H9 (cell line): ENCODE results near the gene NCDN. TPM values are rescaled to one million over a fixed set of nuclear protein-coding genes. Genes with fewer than 3 reads are reported as not detected.

Experiments used
- DNase-seq: peaks from one replicate; pipeline ENCODE4 v3.0.0-alpha.2; 2017
- H2AFZ ChIP-seq: one replicate; pipeline ENCODE4 v1.6.1; 2013; ENCODE audit warnings: mild to moderate bottlenecking, low read length, control low read depth, moderate library complexity
- H2AK5ac ChIP-seq: 2 replicates; pipeline ENCODE4 v1.6.1; 2013; ENCODE audit warnings: low read length, control low read depth, mixed read lengths; ENCODE audit not compliant: insufficient read length
- H2BK120ac ChIP-seq: one replicate; pipeline ENCODE4 v1.6.1; 2013; ENCODE audit warnings: low read depth, mild to moderate bottlenecking, low read length, control low read depth, inconsistent platforms; ENCODE audit not compliant: poor library complexity, severe bottlenecking
- H2BK12ac ChIP-seq: 2 replicates; pipeline ENCODE4 v1.6.1; 2013; ENCODE audit warnings: low read length, control low read depth, mixed read lengths, low read depth; ENCODE audit not compliant: insufficient read length
- H2BK15ac ChIP-seq: 2 replicates; pipeline ENCODE4 v1.6.1; 2013; ENCODE audit warnings: low read depth, low read length, control low read depth
- H2BK20ac ChIP-seq: one replicate; pipeline ENCODE4 v1.6.1; 2013; ENCODE audit warnings: low read depth, mild to moderate bottlenecking, low read length, control low read depth, inconsistent platforms; ENCODE audit not compliant: poor library complexity, severe bottlenecking
- H2BK5ac ChIP-seq: 2 replicates; pipeline ENCODE4 v1.6.1; 2013; ENCODE audit warnings: low read length, control low read depth, mixed read lengths; ENCODE audit not compliant: insufficient read length
- H3K14ac ChIP-seq: 2 replicates; pipeline ENCODE4 v1.6.1; 2013; ENCODE audit warnings: low read length, control low read depth; ENCODE audit not compliant: insufficient read depth
- H3K18ac ChIP-seq: 2 replicates; pipeline ENCODE4 v1.6.1; 2013; ENCODE audit warnings: low read depth, mild to moderate bottlenecking, mixed read lengths, low read length, control low read depth; ENCODE audit not compliant: insufficient read length
- H3K23ac ChIP-seq: 2 replicates; pipeline ENCODE4 v1.6.1; 2013; ENCODE audit warnings: low read length, control low read depth, mixed read lengths, low read depth; ENCODE audit not compliant: insufficient read length
- H3K23me2 ChIP-seq: 2 replicates; pipeline ENCODE4 v1.6.1; 2013; ENCODE audit warnings: low read depth, mild to moderate bottlenecking, mixed read lengths, low read length, control low read depth; ENCODE audit not compliant: insufficient read length, poor library complexity, severe bottlenecking
- H3K27ac ChIP-seq: 2 replicates; pipeline ENCODE4 v1.5.1; 2013; ENCODE audit warnings: low read length, control low read depth, mixed read lengths, low read depth; ENCODE audit not compliant: insufficient read length
- H3K27me3 ChIP-seq: 2 replicates; pipeline ENCODE4 v1.6.1; 2013; ENCODE audit warnings: low read length, control low read depth, inconsistent platforms; ENCODE audit not compliant: insufficient read depth
- H3K4ac ChIP-seq: 2 replicates; pipeline ENCODE4 v1.6.1; 2013; ENCODE audit warnings: low read depth, mild to moderate bottlenecking, control low read depth, inconsistent platforms, low read length, moderate library complexity
- H3K4me1 ChIP-seq: 2 replicates; pipeline ENCODE4 v1.6.1; 2013; ENCODE audit warnings: low read length, control low read depth, inconsistent platforms; ENCODE audit not compliant: insufficient read depth
- H3K4me2 ChIP-seq: 2 replicates; pipeline ENCODE4 v1.6.1; 2013; ENCODE audit warnings: low read length, control low read depth, mixed read lengths; ENCODE audit not compliant: insufficient read length, insufficient read depth
- H3K56ac ChIP-seq: 2 replicates; pipeline ENCODE4 v1.6.1; 2013; ENCODE audit warnings: low read depth, mild to moderate bottlenecking, mixed read lengths, low read length, control low read depth; ENCODE audit not compliant: insufficient read length
- H3K79me1 ChIP-seq: 2 replicates; pipeline ENCODE4 v1.6.1; 2013; ENCODE audit warnings: low read depth, mild to moderate bottlenecking, moderate library complexity, low read length, control low read depth, inconsistent platforms; ENCODE audit not compliant: insufficient read depth, poor library complexity, severe bottlenecking
- H3K79me2 ChIP-seq: 2 replicates; pipeline ENCODE4 v1.6.1; 2013; ENCODE audit warnings: low read length, control low read depth, inconsistent platforms; ENCODE audit not compliant: insufficient read depth
- H3K9ac ChIP-seq: 2 replicates; pipeline ENCODE4 v1.6.1; 2013; ENCODE audit warnings: low read length, control low read depth, mixed read lengths; ENCODE audit not compliant: insufficient read length; ENCODE audit errors: extremely low read depth
- H3K9me3 ChIP-seq: one replicate; pipeline ENCODE4 v1.6.1; 2013; ENCODE audit warnings: low read depth, low read length, inconsistent platforms; ENCODE audit not compliant: control insufficient read depth
- H3T11ph ChIP-seq: one replicate; pipeline ENCODE4 v1.6.1; 2013; ENCODE audit warnings: mild to moderate bottlenecking, low read length, control low read depth, inconsistent platforms
- H4K20me1 ChIP-seq: one replicate; pipeline ENCODE4 v1.6.1; 2013; ENCODE audit not compliant: control insufficient read depth, insufficient read length, insufficient read depth
- H4K5ac ChIP-seq: 2 replicates; pipeline ENCODE4 v1.6.1; 2013; ENCODE audit warnings: low read depth, mild to moderate bottlenecking, mixed read lengths, low read length, control low read depth; ENCODE audit not compliant: insufficient read length
- H4K8ac ChIP-seq: replicated peaks from 2 replicates; pipeline ENCODE4 v1.6.1; 2013; ENCODE audit warnings: low read length, control low read depth, mixed read lengths, low read depth; ENCODE audit not compliant: insufficient read length
- H4K91ac ChIP-seq: 2 replicates; pipeline ENCODE4 v1.6.1; 2013; ENCODE audit warnings: low read depth, mild to moderate bottlenecking, moderate library complexity, mixed read lengths, low read length, control low read depth; ENCODE audit not compliant: insufficient read length
- H3K27ac Mint-ChIP-seq, 3 experiments: 2 replicates in 2 of 3; 3 replicates in 1 of 3; pipeline ENCODE4 v1.8.0; 2020 to 2021; ENCODE audit warnings: mixed read lengths in 3 of 3, mild to moderate bottlenecking in 1 of 3, moderate library complexity in 1 of 3
- H3K27me3 Mint-ChIP-seq: 2 replicates; pipeline ENCODE4 v1.8.0; 2021; ENCODE audit warnings: low read depth, mild to moderate bottlenecking, moderate library complexity, mixed read lengths
- H3K36me3 Mint-ChIP-seq, 3 experiments: 2 replicates in 2 of 3; 3 replicates in 1 of 3; pipeline ENCODE4 v1.8.0; 2020 to 2021; ENCODE audit warnings: low read depth in 3 of 3, mixed read lengths in 3 of 3; ENCODE audit not compliant: insufficient read depth in 1 of 3
- H3K4me1 Mint-ChIP-seq, 2 experiments: 2 replicates each; pipeline ENCODE4 v1.8.0; 2020; ENCODE audit warnings: mixed read lengths in 2 of 2
- H3K4me3 Mint-ChIP-seq, 2 experiments: 2 replicates in 1 of 2; 3 replicates in 1 of 2; pipeline ENCODE4 v1.8.0; 2020 to 2021; ENCODE audit warnings: mild to moderate bottlenecking in 2 of 2, mixed read lengths in 2 of 2, moderate library complexity in 1 of 2
- H3K9me3 Mint-ChIP-seq, 2 experiments: 2 replicates in 1 of 2; 3 replicates in 1 of 2; pipeline ENCODE4 v1.8.0; 2020; ENCODE audit warnings: mild to moderate bottlenecking in 2 of 2, mixed read lengths in 2 of 2, moderate library complexity in 1 of 2
- CTCF ChIP-seq: fragments of 200-600 bp; sonication (generic); conservative IDR thresholded peaks from 3 replicates; pipeline ENCODE4 v1.8.0; 2021; ENCODE audit warnings: antibody characterized with exemption, mild to moderate bottlenecking
- WGBS: extraction: QIAGEN DNeasy Blood & Tissue Kit; methylation state at CpG from one replicate; pipeline ENCODE4 v1.1.7; 2013; ENCODE audit warnings: missing lambda C conversion rate, low lambda C conversion rate, mixed read lengths; ENCODE audit not compliant: insufficient read length; ENCODE audit errors: extremely low coverage; 5-methylcytosine and 5-hydroxymethylcytosine counted together
- total RNA-seq: library from RNA; stranded (reverse); gene quantifications from 2 replicates; pipeline ENCODE4 v1.2.1, GENCODE V29; 2021

Gene NCDN
- total RNA-seq, 1 experiment from 2014 or later: 44.2 TPM

- Histone ChIP-seq H3K23me2 (no peaks in the 10 kb centered on the region), H2BK5ac (no peak overlapping the region), H2BK20ac (no peak overlapping the region), H2AK5ac (no peak overlapping the region), H4K5ac (no peak overlapping the region), H3K79me1 (peaks cover 6% of the 10 kb centered on the region), H2BK120ac (no peak overlapping the region), H3K18ac (no peak overlapping the region), H3K27ac (no peak overlapping the region), H3K56ac (no peak overlapping the region), H3K14ac (no peak overlapping the region), H3K79me2 (peaks cover 2% of the 10 kb centered on the region; the same call in 1 of the 2 replicates), H2BK12ac (no peak overlapping the region), H4K91ac (no peak overlapping the region), H4K8ac (no peak overlapping the region), H3K27me3 (no peaks in the 10 kb centered on the region), H3T11ph (no peak overlapping the region), H3K4ac (no peak overlapping the region), H3K9me3 (no peaks in the 10 kb centered on the region), H3K4me2 (no peak overlapping the region), H4K20me1 (no peaks in the 10 kb centered on the region), H2BK15ac (no peak overlapping the region), H3K4me1 (peaks cover 5% of the 10 kb centered on the region), H3K23ac (no peak overlapping the region), H3K9ac (no peak overlapping the region), H2AFZ (no peak overlapping the region)
- TF ChIP-seq CTCF: no peak
- no peak for DNase-seq
- H3K36me3 Mint-ChIP-seq: peaks cover 33 to 38% (median 34%) of the 10 kb centered on the region in 3 experiments
- no peak overlapping the region for H3K27ac Mint-ChIP-seq
- no peaks in the 10 kb centered on the region for H3K27me3 Mint-ChIP-seq
- H3K9me3 Mint-ChIP-seq: peaks cover 18 to 22% of the 10 kb centered on the region in 2 experiments; a peak in 4 of 5 replicates
- peaks cover 8 to 13% of the 10 kb centered on the region in 2 experiments for H3K4me1 Mint-ChIP-seq
- WGBS: no CpG with 5 or more reads among the region's 5 CpGs
- no peak overlapping the region for H3K4me3 Mint-ChIP-seq
These were observed 27.4 kb upstream of the NCDN start for GRCh38 chr1:35530168-35530567.
